HG03342 (cell line): ENCODE results near the gene DOCK9.

ENCODE experiments used
- ATAC-seq: cut with Tn5 transposase; IDR thresholded peaks from one replicate; pipeline ENCODE4 v1.9.1; 2021; ENCODE audit warnings: mild to moderate bottlenecking, moderate library complexity; ENCODE audit not compliant: unreplicated experiment

The DOCK9 gene

GRCh38 chr13:98752467-98753290 is 225.2 kb downstream of the DOCK9 start, which contains the start of gene SLC15A1:
Gene SLC15A1 (minus strand): TSS chr13:98752672. CDS start chr13:98752598, 74 bp downstream.
- ATAC-seq: no peak

- no peak for ATAC-seq
Observed at GRCh38 chr13:98751861-98752466, 225.9 kb downstream of the DOCK9 start.

- ATAC-seq: no peak
Observed at GRCh38 chr13:98751367-98751782, 226.5 kb downstream of the DOCK9 start.

GRCh38 chr13:98749501-98749900 is 228.4 kb downstream of the DOCK9 start:
- ATAC-seq: no peak

- no peak for ATAC-seq
Observed at GRCh38 chr13:98746968-98747367, 230.9 kb downstream of the DOCK9 start.
